ENCODE results near the gene LDB2.

The LDB2 gene

DNA sequence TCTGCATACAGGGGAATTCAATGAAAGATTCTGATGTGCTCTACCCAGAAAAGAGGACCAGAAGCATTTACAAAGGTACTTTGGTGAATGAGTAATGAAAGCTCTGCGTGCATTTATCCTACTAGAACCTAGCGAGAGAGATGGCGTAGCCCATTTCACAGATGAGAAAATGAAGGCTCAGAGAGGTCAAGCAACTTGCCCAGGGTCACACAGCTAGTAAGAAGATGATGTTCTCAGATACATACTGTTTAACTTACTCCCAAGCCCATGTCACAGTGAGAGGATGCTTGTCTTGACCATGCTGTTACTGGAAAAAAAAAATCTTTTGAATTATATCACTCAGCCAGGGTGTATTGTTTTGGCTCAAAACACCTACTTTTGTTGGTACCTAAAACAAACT is 317.3 kb downstream of the LDB2 start:
- H3K9ac ChIP-seq (ENCODE audit: low read length) = no peak overlapping the region
- no peak for TF ChIP-seq EZH2 (optimal IDR thresholded peaks at IDR 0.05; ENCODE audit: low read depth, low read length)
- TF ChIP-seq, protein P1, sequence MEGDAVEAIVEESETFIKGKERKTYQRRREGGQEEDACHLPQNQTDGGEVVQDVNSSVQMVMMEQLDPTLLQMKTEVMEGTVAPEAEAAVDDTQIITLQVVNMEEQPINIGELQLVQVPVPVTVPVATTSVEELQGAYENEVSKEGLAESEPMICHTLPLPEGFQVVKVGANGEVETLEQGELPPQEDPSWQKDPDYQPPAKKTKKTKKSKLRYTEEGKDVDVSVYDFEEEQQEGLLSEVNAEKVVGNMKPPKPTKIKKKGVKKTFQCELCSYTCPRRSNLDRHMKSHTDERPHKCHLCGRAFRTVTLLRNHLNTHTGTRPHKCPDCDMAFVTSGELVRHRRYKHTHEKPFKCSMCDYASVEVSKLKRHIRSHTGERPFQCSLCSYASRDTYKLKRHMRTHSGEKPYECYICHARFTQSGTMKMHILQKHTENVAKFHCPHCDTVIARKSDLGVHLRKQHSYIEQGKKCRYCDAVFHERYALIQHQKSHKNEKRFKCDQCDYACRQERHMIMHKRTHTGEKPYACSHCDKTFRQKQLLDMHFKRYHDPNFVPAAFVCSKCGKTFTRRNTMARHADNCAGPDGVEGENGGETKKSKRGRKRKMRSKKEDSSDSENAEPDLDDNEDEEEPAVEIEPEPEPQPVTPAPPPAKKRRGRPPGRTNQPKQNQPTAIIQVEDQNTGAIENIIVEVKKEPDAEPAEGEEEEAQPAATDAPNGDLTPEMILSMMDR (IDR thresholded peaks at IDR 0.05; ENCODE audit: low read length) = no peak
- no peak for TF ChIP-seq EZH2phosphoT487 (IDR thresholded peaks at IDR 0.05; ENCODE audit: low read length)
- no peak overlapping the region for H3K4me2 ChIP-seq (ENCODE audit: low read depth, low read length)
- no peak overlapping the region for H3K27ac ChIP-seq (ENCODE audit: low read length)
- H2AFZ ChIP-seq (ENCODE audit: low read length) = no peak overlapping the region
- no peak overlapping the region for H3K4me3 ChIP-seq (ENCODE audit: low read length)
- H3K27me3 ChIP-seq (replicated peaks; ENCODE audit: insufficient read depth, low read length) = no peaks in the 10 kb centered on the region
- no peaks in the 10 kb centered on the region for H3K9me2 ChIP-seq (replicated peaks; ENCODE audit: insufficient read depth, low read length)
- H3K9me3 ChIP-seq (replicated peaks; ENCODE audit: insufficient read depth, low read length) = no peaks in the 10 kb centered on the region
- no peaks in the 10 kb centered on the region for H3F3A ChIP-seq (ENCODE audit: insufficient read depth, low read length)
- no peaks in the 10 kb centered on the region for H4K20me1 ChIP-seq (ENCODE audit: insufficient read depth, low read length)
- no peaks in the 10 kb centered on the region for H3K79me2 ChIP-seq (ENCODE audit: low read length)
- H3K36me3 ChIP-seq (replicated peaks; ENCODE audit: insufficient read depth, low read length) = no peaks in the 10 kb centered on the region
- DNase-seq = no peak
- H3K4me1 ChIP-seq (ENCODE audit: low read length) = no peaks in the 10 kb centered on the region

DNA sequence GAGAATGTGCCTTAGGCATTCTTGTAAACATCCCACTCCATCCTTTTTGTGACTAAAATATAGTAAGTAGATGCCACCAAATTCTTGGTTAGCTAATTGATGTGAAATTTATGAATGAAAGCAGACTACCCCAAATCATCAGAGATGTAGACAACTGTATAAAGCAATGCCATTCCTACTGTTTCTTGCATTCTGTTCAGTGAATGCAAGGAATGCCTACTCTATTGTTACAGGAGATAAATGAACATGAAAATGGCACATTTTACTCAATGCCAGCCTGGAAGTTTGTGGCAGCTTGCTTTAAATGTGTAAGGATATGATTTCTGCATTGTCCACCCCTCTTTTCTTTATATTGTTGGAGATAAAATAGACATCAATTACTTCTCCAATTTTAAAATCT is 317.9 kb downstream of the LDB2 start:
- DNase-seq = no peak
- Histone ChIP-seq H3K4me2 (ENCODE audit: low read depth, low read length) (no peak overlapping the region), H2AFZ (ENCODE audit: low read length) (no peak overlapping the region), H3K9me3 (replicated peaks; ENCODE audit: insufficient read depth, low read length) (no peaks in the 10 kb centered on the region), H3K36me3 (replicated peaks; ENCODE audit: insufficient read depth, low read length) (no peaks in the 10 kb centered on the region), H4K20me1 (ENCODE audit: insufficient read depth, low read length) (no peaks in the 10 kb centered on the region), H3K4me1 (ENCODE audit: low read length) (no peaks in the 10 kb centered on the region), H3K9me2 (replicated peaks; ENCODE audit: insufficient read depth, low read length) (no peaks in the 10 kb centered on the region), H3K27ac (ENCODE audit: low read length) (no peak overlapping the region), H3K9ac (ENCODE audit: low read length) (no peak overlapping the region), H3K27me3 (replicated peaks; ENCODE audit: insufficient read depth, low read length) (no peaks in the 10 kb centered on the region), H3K4me3 (ENCODE audit: low read length) (no peak overlapping the region), H3K79me2 (ENCODE audit: low read length) (no peaks in the 10 kb centered on the region), H3F3A (ENCODE audit: insufficient read depth, low read length) (no peaks in the 10 kb centered on the region)
- TF ChIP-seq, protein P1 (IDR thresholded peaks at IDR 0.05; ENCODE audit: low read length) = no peak
- TF ChIP-seq EZH2phosphoT487 (IDR thresholded peaks at IDR 0.05; ENCODE audit: low read length) (no peak), EZH2 (optimal IDR thresholded peaks at IDR 0.05; ENCODE audit: low read depth, low read length) (no peak)

DNA sequence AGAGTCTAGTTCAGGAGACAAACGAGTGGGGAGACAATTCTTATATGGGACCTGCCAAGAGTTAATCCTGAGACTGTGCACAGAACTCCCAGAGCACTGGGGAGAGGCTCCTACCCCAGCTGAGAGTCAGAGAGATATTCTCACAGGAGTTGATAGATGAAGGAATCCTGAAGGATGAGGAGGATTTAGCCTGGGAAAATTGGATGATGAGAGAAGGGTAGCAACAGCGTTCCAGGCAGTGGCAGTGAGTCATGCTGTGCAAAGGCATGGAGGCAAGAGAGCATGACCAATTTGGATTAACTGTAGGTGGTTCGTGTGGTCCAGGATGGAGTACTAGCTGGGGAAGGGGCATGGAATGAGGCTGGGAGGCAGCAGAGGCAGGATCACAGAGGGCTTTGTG is 318.6 kb downstream of the LDB2 start:
- H3K27me3 ChIP-seq (replicated peaks; ENCODE audit: insufficient read depth, low read length) = no peaks in the 10 kb centered on the region
- no peak for DNase-seq
- H3K4me1 ChIP-seq (ENCODE audit: low read length) = no peaks in the 10 kb centered on the region
- no peaks in the 10 kb centered on the region for H3K9me2 ChIP-seq (replicated peaks; ENCODE audit: insufficient read depth, low read length)
- H2AFZ ChIP-seq (ENCODE audit: low read length) = no peak overlapping the region
- no peak overlapping the region for H3K4me2 ChIP-seq (ENCODE audit: low read depth, low read length)
- no peaks in the 10 kb centered on the region for H3K9me3 ChIP-seq (replicated peaks; ENCODE audit: insufficient read depth, low read length)
- H3K79me2 ChIP-seq (ENCODE audit: low read length) = no peaks in the 10 kb centered on the region
- no peak overlapping the region for H3K4me3 ChIP-seq (ENCODE audit: low read length)
- no peak overlapping the region for H3K27ac ChIP-seq (ENCODE audit: low read length)
- H3K9ac ChIP-seq (ENCODE audit: low read length) = no peak overlapping the region
- no peaks in the 10 kb centered on the region for H3K36me3 ChIP-seq (replicated peaks; ENCODE audit: insufficient read depth, low read length)
- H3F3A ChIP-seq (ENCODE audit: insufficient read depth, low read length) = no peaks in the 10 kb centered on the region
- no peak for TF ChIP-seq EZH2phosphoT487 (IDR thresholded peaks at IDR 0.05; ENCODE audit: low read length)
- TF ChIP-seq EZH2 (optimal IDR thresholded peaks at IDR 0.05; ENCODE audit: low read depth, low read length) = no peak
- TF ChIP-seq, protein P1 (IDR thresholded peaks at IDR 0.05; ENCODE audit: low read length) = no peak
- H4K20me1 ChIP-seq (ENCODE audit: insufficient read depth, low read length) = no peaks in the 10 kb centered on the region

Measured in MM.1S (cell line).